Measurements from ENCODE around the gene SLC10A7. TPM values are rescaled to one million over a fixed set of nuclear protein-coding genes. Genes with fewer than 3 reads are reported as not detected.

Gene SLC10A7
- total RNA-seq, 1 experiment from 2014 or later: 37.1 TPM

DNA sequence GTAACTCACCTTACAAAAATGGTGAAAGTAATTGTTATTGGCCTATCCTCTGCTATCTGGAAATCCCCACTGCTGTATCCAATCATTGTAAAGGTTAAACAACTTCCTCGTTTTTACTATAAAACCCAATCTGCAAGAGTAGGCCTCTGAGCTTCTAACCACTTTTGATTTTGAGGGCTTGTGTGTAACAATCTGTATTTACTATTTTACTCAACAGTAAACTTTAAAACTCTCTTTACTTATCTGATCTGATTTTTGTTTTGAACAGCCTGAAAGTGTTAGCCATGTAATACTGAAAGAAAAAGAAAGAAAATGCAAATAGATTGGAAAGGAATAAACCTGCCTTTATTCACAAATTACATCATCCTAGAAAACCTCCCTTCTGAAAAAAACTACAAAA is 63.1 kb downstream of the SLC10A7 start:
- Histone ChIP-seq H3K36me3 (ENCODE audit: insufficient read depth, low read length, poor library complexity, severe bottlenecking) (peaks cover 9% of the 10 kb centered on the region), H3K27me3 (replicated peaks; ENCODE audit: insufficient read depth, low read depth, low read length, poor library complexity) (no peaks in the 10 kb centered on the region), H3K27ac (ENCODE audit: low read depth, low read length, poor library complexity, severe bottlenecking) (no peak overlapping the region), H3K4me3 (ENCODE audit: low read depth, low read length, poor library complexity, severe bottlenecking) (no peak overlapping the region), H3K9me3 (ENCODE audit: low read depth, low read length, poor library complexity, severe bottlenecking) (no peaks in the 10 kb centered on the region), H3K4me1 (ENCODE audit: insufficient read depth, low read length, poor library complexity, severe bottlenecking) (peaks cover 44% of the 10 kb centered on the region)
- DNase-seq (ENCODE audit: low spot score): no peak
- CTCF ChIA-PET: no interaction called here
- intact Hi-C loops (cut with micrococcal nuclease; ENCODE audit: unreplicated experiment): no loop called here
- BruUV-seq (replicated peaks): no TSS peak
- POLR2A ChIA-PET (ENCODE audit: low non-redundant PET): no interaction called here
- TF ChIP-seq EZH2 (IDR thresholded peaks at IDR 0.05; ENCODE audit: borderline replicate concordance, low read depth, low read length, poor library complexity, severe bottlenecking): no peak
- no peak for TF ChIP-seq CTCF (conservative IDR thresholded peaks at IDR 0.05; ENCODE audit: low read depth, low read length)

DNA sequence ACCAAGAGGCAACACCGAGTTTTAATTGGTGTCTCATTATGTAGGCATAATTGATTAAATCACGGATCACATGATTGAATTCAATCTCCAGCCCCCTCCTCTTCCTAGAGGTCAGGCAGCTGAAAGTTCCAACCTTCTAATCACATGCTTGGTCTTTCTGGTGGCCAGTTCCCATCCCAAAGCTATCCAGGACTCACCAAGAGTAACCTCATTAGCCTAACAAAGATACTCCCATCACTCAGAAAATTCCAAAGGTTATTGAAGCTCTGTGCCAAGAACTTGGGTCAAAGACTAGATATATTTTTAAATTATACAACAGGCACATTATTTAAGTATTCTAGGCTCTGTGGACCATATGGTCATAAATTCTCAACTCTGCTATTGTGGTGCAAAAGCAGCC is 65.1 kb downstream of the SLC10A7 start:
- POLR2A ChIA-PET (ENCODE audit: low non-redundant PET): no interaction called here
- no peak for DNase-seq (ENCODE audit: low spot score)
- intact Hi-C loops (cut with micrococcal nuclease; ENCODE audit: unreplicated experiment): no loop called here
- no TSS peak for BruUV-seq (replicated peaks)
- Histone ChIP-seq H3K36me3 (ENCODE audit: insufficient read depth, low read length, poor library complexity, severe bottlenecking) (peaks cover 9% of the 10 kb centered on the region), H3K9me3 (ENCODE audit: low read depth, low read length, poor library complexity, severe bottlenecking) (peaks cover 5% of the 10 kb centered on the region), H3K4me3 (ENCODE audit: low read depth, low read length, poor library complexity, severe bottlenecking) (no peak overlapping the region), H3K27me3 (replicated peaks; ENCODE audit: insufficient read depth, low read depth, low read length, poor library complexity) (no peaks in the 10 kb centered on the region), H3K4me1 (ENCODE audit: insufficient read depth, low read length, poor library complexity, severe bottlenecking) (peaks cover 50% of the 10 kb centered on the region), H3K27ac (ENCODE audit: low read depth, low read length, poor library complexity, severe bottlenecking) (no peak overlapping the region)
- CTCF ChIA-PET: no interaction called here
- TF ChIP-seq CTCF (conservative IDR thresholded peaks at IDR 0.05; ENCODE audit: low read depth, low read length) (no peak), EZH2 (IDR thresholded peaks at IDR 0.05; ENCODE audit: borderline replicate concordance, low read depth, low read length, poor library complexity, severe bottlenecking) (no peak)

- ChIA-PET CTCF (no interaction called here), POLR2A (ENCODE audit: low non-redundant PET) (interaction anchor here (0.6 kb wide), 1 partner anchor 42 kb away, joined by 3 read pairs; no protein-coding TSS in a partner anchor)
- H3K27ac ChIP-seq (ENCODE audit: low read depth, low read length, poor library complexity, severe bottlenecking): peak overlapping the region; percentile 25
- H3K4me1 ChIP-seq (ENCODE audit: insufficient read depth, low read length, poor library complexity, severe bottlenecking): peaks cover 37% of the 10 kb centered on the region
- peak; percentile 62 for DNase-seq (ENCODE audit: low spot score)
- H3K9me3 ChIP-seq (ENCODE audit: low read depth, low read length, poor library complexity, severe bottlenecking): peaks cover 11% of the 10 kb centered on the region
- no peak overlapping the region for H3K4me3 ChIP-seq (ENCODE audit: low read depth, low read length, poor library complexity, severe bottlenecking)
- H3K27me3 ChIP-seq (replicated peaks; ENCODE audit: insufficient read depth, low read depth, low read length, poor library complexity): no peaks in the 10 kb centered on the region
- H3K36me3 ChIP-seq (ENCODE audit: insufficient read depth, low read length, poor library complexity, severe bottlenecking): peaks cover 7% of the 10 kb centered on the region
- intact Hi-C loops (cut with micrococcal nuclease; ENCODE audit: unreplicated experiment): no loop called here
- BruUV-seq (replicated peaks): no TSS peak
- TF ChIP-seq CTCF (conservative IDR thresholded peaks at IDR 0.05; ENCODE audit: low read depth, low read length) (no peak), EZH2 (IDR thresholded peaks at IDR 0.05; ENCODE audit: borderline replicate concordance, low read depth, low read length, poor library complexity, severe bottlenecking) (no peak)
Measured at GRCh38 chr4:146453181-146453807, 68.4 kb downstream of the SLC10A7 start.
